Spleen (tissue), 11 donors: ENCODE measurements around the gene FES. TPM values are rescaled to one million over a fixed set of nuclear protein-coding genes. Genes with fewer than 3 reads are reported as not detected.

Experiments
- DNase-seq: peaks from one replicate; pipeline ENCODE4 v3.0.0-alpha.2; 2020
- H3K27ac ChIP-seq, 8 donors: fragments of 200-600 bp; sonication (generic) in 7 of 8; 1 replicate in 4 of 8; 2 replicates in 4 of 8; pipeline versions ENCODE4 v1.5.0 to v1.8.0; 2016 to 2021; ENCODE audit warnings: inconsistent platforms in 4 of 8, mild to moderate bottlenecking in 4 of 8, moderate library complexity in 1 of 8
- H3K27me3 ChIP-seq, 7 donors: fragments of 200-600 bp; sonication (generic) in 6 of 7; replicated peaks in 1 of 7; 1 replicate in 4 of 7; 2 replicates in 3 of 7; pipeline versions ENCODE4 v1.5.0 to v1.8.0; 2016 to 2021; ENCODE audit warnings: inconsistent platforms in 3 of 7, mild to moderate bottlenecking in 1 of 7
- H3K36me3 ChIP-seq, 6 donors: fragments of 200-600 bp; sonication (generic) in 5 of 6; 1 replicate in 4 of 6; 2 replicates in 2 of 6; pipeline versions ENCODE4 v1.5.0 to v1.8.0; 2016 to 2021; ENCODE audit warnings: inconsistent platforms in 2 of 6
- H3K4me1 ChIP-seq, 6 donors: fragments of 200-600 bp; sonication (generic) in 5 of 6; 1 replicate in 3 of 6; 2 replicates in 3 of 6; pipeline versions ENCODE4 v1.5.0 to v1.8.0; 2016 to 2021; ENCODE audit warnings: inconsistent platforms in 3 of 6
- H3K4me3 ChIP-seq, 8 donors: fragments of 200-600 bp; sonication (generic) in 7 of 8; 1 replicate in 4 of 8; 2 replicates in 4 of 8; pipeline versions ENCODE4 v1.5.0 to v1.8.0; 2016 to 2021; ENCODE audit warnings: inconsistent platforms in 4 of 8, mild to moderate bottlenecking in 4 of 8, moderate library complexity in 2 of 8
- H3K9me3 ChIP-seq, 8 donors: fragments of 200-600 bp; sonication (generic) in 7 of 8; 1 replicate in 4 of 8; 2 replicates in 4 of 8; pipeline versions ENCODE4 v1.5.0 to v1.8.0; 2016 to 2021; ENCODE audit warnings: inconsistent platforms in 4 of 8
- CTCF ChIP-seq, 11 experiments: fragments of 200-600 bp in 7 of 11; fragments of 450-650 bp in 4 of 11; sonication (generic) in 4 of 11; IDR thresholded peaks in 8 of 11; conservative IDR thresholded peaks in 3 of 11; 1 replicate in 7 of 11; 2 replicates in 4 of 11; pipeline versions ENCODE4 v1.4.0 to v1.8.0; 2016 to 2021; ENCODE audit warnings: antibody characterized with exemption in 11 of 11, inconsistent platforms in 4 of 11, mild to moderate bottlenecking in 1 of 11
- POLR2A ChIP-seq, 3 donors: fragments of 450-650 bp; IDR thresholded peaks; one replicate each; pipeline ENCODE4 v1.5.1; 2017; ENCODE audit warnings: antibody characterized with exemption in 3 of 3, mild to moderate bottlenecking in 1 of 3
- POLR2AphosphoS5 ChIP-seq, 3 donors: sonication (generic); formaldehyde crosslinking; IDR thresholded peaks; one replicate each; pipeline ENCODE4 v1.5.1; 2017; ENCODE audit warnings: antibody characterized with exemption in 3 of 3
- whole genome bisulfite sequencing, 5 donors: extraction: QIAGEN DNeasy Blood & Tissue Kit in 3 of 5; methylation state at CpG; one replicate each; pipeline versions ENCODE4 v1.1.5 to v1.1.7; 2013 to 2018; 5-methylcytosine and 5-hydroxymethylcytosine counted together
- intact Hi-C: fragments of 100-400 bp; cut with DNase I; formaldehyde crosslinking; loops from one replicate; pipeline ENCODE4 v1.15.0; 2023; ENCODE audit warnings: low total_unique reads
- polyA plus RNA-seq, 3 donors: library from polyadenylated mRNA; stranded (reverse); fragments of 200-250 nt; gene quantifications; one replicate each; pipeline ENCODE4 v1.2.1, GENCODE V29; 2013
- total RNA-seq, 7 donors: library from RNA; depleted of rRNA in 3 of 7; stranded (reverse); fragments of >200 nt in 3 of 7; fragmentation: NEBNext Ultra II Directional in 4 of 7; extraction: Animal tissue kit (Norgen Biotek cat#: 25700) in 4 of 7; gene quantifications; one replicate each; pipeline versions ENCODE4 v1.1.0 to v1.2.1, GENCODE V29; 2016 to 2021
- donor health status: healthy with polysubstance abuse.
- donor health status: DM: no; HTN: no; CAD: no; lungs with moderate emphysema.
- donor health status: DM: no; HTN: no; CAD: no.
- donor health status: Bipolar disorder and iron deficiency.
- donor health status: healthy.
- donor health status: DM: no; HTN: no; CAD: no.
- donor health status: DM: yes; HTN: yes; CAD: no.

The FES gene
- total and polyA plus RNA-seq, 10 donors, result 39.5 to 369 (median 240) TPM

GRCh38 chr15:90892023-90892422 is 7.7 kb downstream of the FES start:
- intact Hi-C loops, result no loop called here
- peaks cover 9 to 100% (median 76%) of the 10 kb centered on the region in 6 donors for H3K36me3 ChIP-seq
- no peak overlapping the region for H3K4me3 ChIP-seq
- no peaks in the 10 kb centered on the region for H3K9me3 ChIP-seq
- H3K27ac ChIP-seq, result peak overlapping the region in 4 of 8 donors; percentile 3 to 98 (median 30)
- no peak for DNase-seq
- peaks cover 0 to 8% (median 0%) of the 10 kb centered on the region in 7 donors for H3K27me3 ChIP-seq
- WGBS, 5 donors, result 85 to 95% (median 91%) methylated on average over 11 of the region's 11 CpGs
- no peak for TF ChIP-seq POLR2AphosphoS5 (IDR thresholded peaks at IDR 0.05)
- no peak for TF ChIP-seq POLR2A (IDR thresholded peaks at IDR 0.05)
- no peak for TF ChIP-seq CTCF (IDR thresholded peaks at IDR 0.05 in 8 of 11, conservative IDR thresholded peaks at IDR 0.05 in 3 of 11)
- H3K4me1 ChIP-seq, result peaks cover 12 to 99% (median 68%) of the 10 kb centered on the region in 6 donors

GRCh38 chr15:90892498-90893174 is 8.3 kb downstream of the FES start:
- Histone ChIP-seq H3K27me3 (peaks cover 0 to 8% (median 0%) of the 10 kb centered on the region in 7 donors), H3K4me3 (no peak overlapping the region), H3K36me3 (peaks cover 9 to 94% (median 71%) of the 10 kb centered on the region in 6 donors), H3K4me1 (peaks cover 12 to 99% (median 66%) of the 10 kb centered on the region in 6 donors), H3K27ac (peak overlapping the region in 3 of 8 donors; percentile 3 to 98 (median 46)), H3K9me3 (no peaks in the 10 kb centered on the region)
- DNase-seq, result peak; percentile 68
- 82 to 89% (median 87%) methylated on average over 23 to 29 of the region's 29 CpGs for WGBS, 5 donors
- peak in 1 of 11 experiments; percentile 6 for TF ChIP-seq CTCF (IDR thresholded peaks at IDR 0.05 in 8 of 11, conservative IDR thresholded peaks at IDR 0.05 in 3 of 11)
- no peak for TF ChIP-seq POLR2A (IDR thresholded peaks at IDR 0.05)
- TF ChIP-seq POLR2AphosphoS5 (IDR thresholded peaks at IDR 0.05), result peak in 1 of 3 donors; percentile 28
- intact Hi-C loops, result no loop called here

- intact Hi-C loops, result no loop called here
- Histone ChIP-seq H3K27ac (peak overlapping the region in 3 of 8 donors; percentile 3 to 98 (median 46)), H3K36me3 (peaks cover 9 to 86% (median 71%) of the 10 kb centered on the region in 6 donors), H3K4me1 (peaks cover 12 to 93% (median 62%) of the 10 kb centered on the region in 6 donors), H3K9me3 (no peaks in the 10 kb centered on the region), H3K4me3 (no peak overlapping the region), H3K27me3 (peaks cover 0 to 8% (median 0%) of the 10 kb centered on the region in 7 donors)
- 88 to 97% (median 91%) methylated on average over 9 to 33 of the region's 33 CpGs for WGBS, 5 donors
- TF ChIP-seq POLR2A (IDR thresholded peaks at IDR 0.05) (no peak), CTCF (IDR thresholded peaks at IDR 0.05 in 8 of 11, conservative IDR thresholded peaks at IDR 0.05 in 3 of 11) (peak in 1 of 11 experiments; percentile 16), POLR2AphosphoS5 (IDR thresholded peaks at IDR 0.05) (peak in 2 of 3 donors; percentile 44 to 73)
- DNase-seq, result peak; percentile 76
These were observed 9.1 kb downstream of the FES start for GRCh38 chr15:90893175-90894090.
